ENCODE results near the gene ALDH8A1.

The ALDH8A1 gene

GRCh38 chr6:134949927-134950326 lies at the start of gene ALDH8A1:
TSS of gene ALDH8A1 (minus strand) at chr6:134950101. CDS start at chr6:134950053, 48 bp downstream.
- no peak for DNase-seq (ENCODE audit: low spot score)

- no peak for DNase-seq (ENCODE audit: low spot score)
Measured at GRCh38 chr6:134999107-134999506, 49.2 kb upstream of the ALDH8A1 start.

GRCh38 chr6:134997133-134997995 lies 47.5 kb upstream of the ALDH8A1 start:
- DNase-seq (ENCODE audit: low spot score) = no peak

DNA sequence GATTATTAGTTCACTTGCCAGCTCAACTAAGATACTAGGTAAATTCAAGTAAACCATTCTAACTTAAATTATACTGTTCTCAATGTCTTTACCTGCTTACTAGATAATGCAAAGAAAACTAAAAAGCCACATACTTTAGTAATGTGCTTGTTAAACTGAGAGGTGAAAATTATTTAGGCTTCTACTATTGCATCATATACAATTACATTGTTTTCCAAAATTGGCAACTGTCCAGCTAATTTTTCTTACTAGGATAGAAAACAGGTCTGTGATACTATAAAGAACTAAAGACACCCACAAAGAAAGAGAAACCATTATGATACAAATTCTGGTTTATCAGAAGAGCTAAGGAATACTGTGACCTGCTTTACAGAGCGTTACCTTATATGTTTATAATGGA lies 45.6 kb upstream of the ALDH8A1 start:
- no peak for DNase-seq (ENCODE audit: low spot score)

DNA sequence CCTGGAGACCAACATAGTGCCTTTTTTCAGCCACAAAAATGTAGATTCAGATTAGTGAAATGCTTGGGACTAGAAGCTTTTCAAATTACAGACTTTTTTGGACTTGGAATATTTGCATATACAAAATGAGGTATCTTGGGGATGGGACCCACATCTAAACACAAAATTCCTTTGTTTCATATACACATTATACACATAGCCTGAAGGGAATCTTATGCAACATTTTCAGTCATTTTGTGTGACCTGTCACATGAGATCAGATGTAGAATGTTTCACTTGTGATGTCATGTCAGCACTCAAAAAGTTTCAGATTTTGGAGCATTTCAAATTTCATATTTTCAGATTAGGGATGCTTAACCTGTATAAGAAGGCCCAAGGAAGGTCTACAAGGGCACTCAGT lies 44.5 kb upstream of the ALDH8A1 start:
- DNase-seq (ENCODE audit: low spot score) = no peak

DNA sequence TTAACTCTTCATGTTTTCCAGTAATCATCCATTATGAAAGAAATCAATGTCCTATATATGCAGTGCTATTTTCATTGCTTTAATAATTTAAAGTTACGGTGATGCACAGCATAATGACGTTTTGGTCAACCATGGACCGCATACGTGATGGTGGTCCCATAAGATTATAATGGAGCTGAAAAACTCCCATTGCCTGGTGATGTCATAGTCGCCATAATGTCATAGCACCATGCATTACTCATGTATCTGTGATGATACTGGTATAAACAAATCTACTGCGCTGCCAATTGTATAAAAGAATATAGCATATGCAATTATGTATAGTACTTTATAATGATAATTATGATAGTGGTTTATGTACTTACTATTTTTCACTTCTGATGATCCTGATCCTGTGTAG lies 42.3 kb upstream of the ALDH8A1 start:
- no peak for DNase-seq (ENCODE audit: low spot score)

GRCh38 chr6:134990262-134990661 lies 40.4 kb upstream of the ALDH8A1 start:
- DNase-seq (ENCODE audit: low spot score) = no peak

DNA sequence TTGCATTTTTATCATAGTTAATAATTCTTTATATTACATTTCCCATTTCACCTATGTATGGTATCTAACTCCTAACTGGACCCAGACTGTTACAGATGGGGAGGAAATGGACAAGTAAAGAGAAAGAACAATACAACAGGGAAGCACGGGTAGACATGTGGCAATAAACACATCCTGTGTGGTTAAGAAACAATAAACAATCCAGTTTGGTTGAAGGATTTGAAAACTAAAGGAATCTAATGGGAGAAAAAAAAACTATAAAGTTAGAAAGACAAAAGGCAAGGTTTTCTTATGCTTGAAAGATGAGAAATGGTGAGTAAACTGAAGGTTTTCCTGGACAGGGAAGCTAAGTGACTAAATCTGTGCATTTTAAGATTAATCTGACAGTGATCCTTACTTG lies 34.9 kb upstream of the ALDH8A1 start:
- no peak for DNase-seq (ENCODE audit: low spot score)

DNA sequence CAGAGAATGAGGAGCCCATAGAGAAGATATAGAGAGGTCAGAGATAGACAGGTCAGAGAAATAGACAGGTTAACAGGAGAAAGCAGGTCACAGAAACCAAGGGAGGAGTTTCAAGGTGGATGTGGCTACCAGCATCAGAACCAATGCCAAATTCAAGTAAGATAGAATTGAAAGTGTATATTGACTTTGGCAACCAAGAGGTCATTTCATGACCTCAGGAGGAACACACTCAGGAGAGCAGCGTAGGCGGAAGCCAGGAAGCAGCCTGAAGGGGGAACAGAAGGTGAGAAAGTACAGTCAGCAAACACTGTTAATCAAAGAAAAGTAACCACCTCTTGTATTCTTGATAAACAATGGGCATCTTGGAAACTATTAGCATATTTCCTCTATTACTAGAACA lies 33.9 kb upstream of the ALDH8A1 start:
- no peak for DNase-seq (ENCODE audit: low spot score)

- DNase-seq (ENCODE audit: low spot score) = no peak
Measured at GRCh38 chr6:134982161-134982560, 32.3 kb upstream of the ALDH8A1 start.

GRCh38 chr6:134980846-134981245 lies 30.9 kb upstream of the ALDH8A1 start:
- no peak for DNase-seq (ENCODE audit: low spot score)

DNA sequence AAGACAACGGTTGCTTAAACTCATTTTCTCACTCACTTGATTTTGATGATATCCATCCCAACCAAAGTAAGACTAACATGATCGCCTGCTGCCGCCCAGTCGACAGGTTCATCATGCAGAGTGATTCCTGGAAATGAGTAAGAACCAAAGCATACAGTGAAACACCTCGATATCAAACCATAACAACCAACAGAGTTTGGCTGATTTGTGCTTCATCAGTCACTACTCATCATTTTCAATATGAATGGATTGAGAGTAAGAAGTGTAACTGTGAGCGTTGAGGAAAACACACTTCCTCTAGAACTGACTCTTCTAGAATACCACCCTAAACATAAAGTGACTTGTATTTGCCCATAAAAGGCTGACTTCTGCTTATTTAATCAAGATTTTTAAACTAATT lies 29.2 kb upstream of the ALDH8A1 start:
- no peak for DNase-seq (ENCODE audit: low spot score)

DNA sequence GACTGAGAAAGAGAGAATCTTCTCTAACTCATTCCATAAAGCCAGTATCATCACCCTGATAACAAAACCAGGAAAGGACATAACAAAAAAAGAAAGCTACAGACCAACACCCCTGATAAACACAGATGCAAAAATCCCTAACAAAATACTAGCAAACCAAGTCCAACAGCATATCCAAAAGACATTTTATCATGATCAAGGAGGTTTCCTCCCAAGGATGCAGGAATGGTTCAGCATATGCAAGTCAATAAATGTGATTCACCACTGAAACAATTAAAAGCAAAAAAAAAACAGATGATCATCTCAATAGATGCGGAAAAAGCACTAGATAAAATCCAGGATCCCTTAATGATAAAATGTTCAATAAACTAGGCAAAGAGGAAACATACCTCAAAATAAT lies 24.5 kb upstream of the ALDH8A1 start:
- no peak for DNase-seq (ENCODE audit: low spot score)

DNA sequence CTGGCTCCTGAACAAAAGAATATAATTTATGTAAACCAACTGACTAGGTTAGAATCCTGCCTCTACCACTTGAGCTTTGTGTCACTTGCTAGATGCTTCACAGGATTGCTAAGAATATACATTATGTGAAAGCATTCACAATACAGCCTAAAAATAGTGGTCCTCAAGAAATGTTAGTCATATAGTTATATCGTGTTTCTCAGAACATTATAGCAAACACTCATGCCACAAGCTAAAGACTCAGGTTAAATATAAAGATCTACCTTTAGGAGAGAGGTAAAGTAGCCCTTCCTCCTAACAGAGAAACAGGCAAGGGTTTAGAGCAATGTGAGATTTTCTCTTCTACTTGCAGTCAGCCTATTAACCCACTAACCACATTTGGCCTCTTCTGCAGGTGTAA lies 17.8 kb upstream of the ALDH8A1 start:
- DNase-seq (ENCODE audit: low spot score) = no peak

DNA sequence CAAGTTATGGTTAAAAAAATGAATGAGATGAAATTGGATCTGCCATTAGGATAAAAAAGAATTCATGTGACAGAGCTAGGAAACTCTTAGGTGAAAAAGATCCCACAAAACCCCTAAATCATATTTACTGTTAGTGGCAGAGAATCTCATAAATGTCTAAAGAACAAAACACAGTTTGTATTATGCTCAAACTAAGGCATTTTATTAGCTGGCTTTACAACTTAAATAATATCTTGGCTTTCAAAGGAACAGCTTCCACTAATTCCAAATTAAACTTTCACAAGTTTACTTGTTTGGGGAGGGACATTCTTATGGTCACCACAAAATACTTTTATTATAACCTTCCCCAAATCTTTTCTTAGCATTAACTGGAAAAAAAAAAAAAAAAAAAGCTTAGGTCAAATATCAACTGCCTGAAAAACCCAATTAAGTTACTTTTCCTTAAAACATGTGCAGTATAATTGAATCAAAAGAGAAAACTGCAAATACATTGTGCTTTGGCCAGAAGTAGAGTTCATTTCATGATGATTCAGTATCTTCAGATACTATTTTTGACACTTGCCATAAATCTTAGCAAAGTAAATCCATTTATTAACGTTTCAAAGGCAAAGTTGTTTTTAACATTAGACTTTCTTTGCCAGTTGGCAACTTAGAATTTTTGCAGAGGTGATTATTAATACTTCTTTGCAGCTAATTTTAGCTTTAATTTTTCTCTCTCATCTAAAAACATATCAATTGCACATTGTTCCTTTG lies 14.7 kb upstream of the ALDH8A1 start:
- no peak for DNase-seq (ENCODE audit: low spot score)

- no peak for DNase-seq (ENCODE audit: low spot score)
Measured at GRCh38 chr6:134962421-134962820, 12.5 kb upstream of the ALDH8A1 start.

GRCh38 chr6:134961366-134961765 lies 11.5 kb upstream of the ALDH8A1 start:
- DNase-seq (ENCODE audit: low spot score) = no peak

DNA sequence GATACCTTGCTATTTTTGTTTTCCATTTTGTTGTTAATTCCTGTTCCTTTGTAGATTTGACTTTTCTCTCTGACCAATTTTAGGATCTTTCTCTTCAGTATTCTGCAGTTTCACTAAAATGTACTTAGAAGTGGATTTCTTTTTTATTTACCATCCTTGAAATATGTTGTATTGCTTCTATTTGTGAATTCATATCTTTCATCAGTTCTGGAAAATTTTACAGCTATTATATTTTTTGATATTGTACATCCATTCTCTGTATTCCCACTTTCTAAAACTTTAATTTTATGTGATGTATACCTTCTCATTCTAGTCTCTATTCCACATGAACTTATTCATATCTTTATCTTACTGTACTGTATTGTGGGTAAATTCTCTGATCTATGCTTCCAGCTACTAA lies 9.7 kb upstream of the ALDH8A1 start:
- no peak for DNase-seq (ENCODE audit: low spot score)

DNA sequence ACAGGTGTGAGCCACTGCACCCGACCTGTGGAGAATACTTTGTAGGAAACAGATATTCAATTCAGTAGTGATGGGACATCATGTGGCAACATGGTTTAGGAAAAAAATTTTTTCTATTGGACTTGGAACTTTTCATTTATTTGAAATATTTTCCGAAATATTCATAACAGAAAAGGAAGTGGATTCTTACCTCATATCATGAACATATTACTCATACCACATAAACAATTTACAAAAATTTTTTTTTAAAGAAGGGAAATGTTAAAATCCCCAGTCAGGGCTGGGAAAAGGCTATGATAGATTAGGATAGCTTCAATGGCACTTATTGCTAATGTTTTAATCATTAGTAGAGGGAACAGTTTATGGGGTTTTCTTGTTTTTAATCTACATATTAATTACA lies 6.8 kb upstream of the ALDH8A1 start:
- DNase-seq (ENCODE audit: low spot score) = no peak

DNA sequence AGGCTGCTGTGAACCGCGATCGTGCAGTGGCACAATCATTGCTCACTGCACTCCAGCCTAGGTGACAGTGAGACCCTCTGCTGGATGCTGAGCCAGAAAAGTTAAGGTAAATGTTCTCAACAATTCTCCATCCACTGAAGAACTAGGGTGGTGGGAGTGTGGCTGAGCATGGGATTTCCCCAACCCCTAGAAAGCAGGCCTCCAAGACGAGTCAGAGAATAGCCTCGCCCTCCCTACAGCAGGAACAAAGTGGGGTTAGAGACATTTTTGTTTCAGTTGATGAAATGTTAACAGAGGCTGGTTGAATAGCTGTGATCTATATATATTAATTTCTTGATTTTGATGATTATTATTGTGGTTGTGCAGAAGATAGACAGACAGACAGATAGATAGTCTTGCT lies 6.1 kb upstream of the ALDH8A1 start:
- DNase-seq (ENCODE audit: low spot score) = no peak

DNA sequence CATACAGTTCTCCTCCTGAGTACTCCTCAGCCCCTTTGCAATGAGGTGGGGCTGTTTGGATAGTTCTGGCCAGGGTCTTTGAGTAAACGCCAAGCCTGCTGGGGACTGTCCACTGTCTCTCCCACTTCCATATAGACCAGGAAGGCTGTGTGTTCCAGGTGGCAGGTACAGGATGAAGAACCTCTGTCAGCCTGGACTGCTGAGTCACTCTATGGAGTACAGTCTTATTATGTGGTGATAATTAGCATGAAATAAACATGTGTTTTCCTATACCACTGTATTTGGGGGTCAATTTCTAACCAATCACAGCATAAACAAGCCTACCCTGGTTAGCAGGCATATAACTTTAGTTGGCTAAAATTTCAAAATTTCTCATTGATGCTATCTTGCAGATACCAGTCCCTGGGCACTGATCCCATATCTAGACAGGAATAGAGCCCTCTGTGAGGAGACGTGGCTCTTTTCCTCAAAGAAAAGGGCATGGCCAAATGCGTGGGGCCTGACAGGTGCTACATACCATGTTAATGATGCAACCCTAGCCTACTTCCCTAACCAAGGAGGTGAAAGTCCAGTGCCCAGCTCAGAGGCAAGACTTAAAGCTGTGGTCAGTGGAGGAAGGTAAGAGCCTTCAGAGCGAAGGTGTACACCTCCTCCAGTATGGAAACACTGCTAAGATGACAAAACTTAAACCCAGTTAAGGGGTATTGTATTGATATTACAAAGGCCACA lies 4.5 kb upstream of the ALDH8A1 start:
- DNase-seq (ENCODE audit: low spot score) = no peak

GRCh38 chr6:134951494-134952263 lies 1.8 kb upstream of the ALDH8A1 start:
- no peak for DNase-seq (ENCODE audit: low spot score)
